Measurements from ENCODE around the gene PLEKHG7.
"Not testable (repeated sequence)": the region's sequence is repeated elsewhere in the genome, so short reads cannot be mapped to it uniquely, and the experiment has no call there.

The PLEKHG7 gene

DNA sequence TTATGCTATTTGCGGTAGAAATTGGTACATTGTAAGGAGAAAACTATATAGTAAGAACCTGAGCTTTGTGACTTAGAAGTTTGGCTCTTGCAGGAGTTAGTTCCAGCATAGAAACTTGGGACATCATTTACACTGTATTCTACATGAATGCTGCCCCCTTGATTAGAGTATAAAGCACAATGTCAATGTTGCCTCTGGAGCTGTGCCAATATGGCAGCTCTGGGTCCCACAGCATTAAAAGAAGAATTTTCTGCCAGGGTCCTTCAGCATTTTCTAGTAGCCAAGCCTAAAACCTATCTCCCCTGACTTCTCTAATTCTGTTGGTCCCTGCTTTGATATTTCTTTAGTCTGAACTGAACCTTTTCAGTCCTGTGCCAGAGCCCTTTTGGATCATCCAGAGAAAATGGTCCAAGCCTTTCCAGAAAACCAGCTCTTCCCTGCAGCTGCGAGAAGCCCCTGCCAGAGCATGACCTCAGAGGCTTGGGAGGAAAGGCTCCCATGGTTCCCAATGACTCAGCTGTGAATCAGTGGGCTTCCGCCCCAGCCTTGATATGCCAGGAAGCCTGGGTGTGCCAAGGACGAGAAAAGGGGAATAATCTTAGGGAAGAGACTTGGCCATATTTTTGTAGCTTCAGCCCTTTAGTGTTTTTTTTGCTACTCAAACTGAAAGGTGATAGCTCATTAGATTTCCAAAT is 43.2 kb downstream of the PLEKHG7 start:
- no peak for DNase-seq (ENCODE audit: low read depth in 2 of 2, low spot score in 1 of 2)

DNA sequence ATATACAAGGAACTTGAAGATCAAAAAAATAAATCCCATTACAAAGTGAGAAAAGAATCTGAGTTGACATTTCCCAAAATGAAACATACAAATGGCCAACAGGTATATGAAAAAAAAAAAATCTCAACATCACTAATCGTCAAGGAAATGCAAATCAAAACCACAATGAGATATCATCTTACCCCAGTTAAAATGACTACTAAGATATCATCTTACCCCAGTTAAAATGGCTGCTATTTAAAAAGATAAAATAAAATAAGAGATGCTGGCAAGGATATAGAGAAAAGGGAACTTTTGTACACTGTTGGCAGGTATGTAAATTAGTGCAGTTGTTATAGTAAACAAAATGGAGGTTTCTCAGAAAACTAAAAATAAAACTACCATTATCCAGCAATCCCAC is 44.4 kb downstream of the PLEKHG7 start:
- no peak for DNase-seq (ENCODE audit: low read depth in 2 of 2, low spot score in 1 of 2)

DNA sequence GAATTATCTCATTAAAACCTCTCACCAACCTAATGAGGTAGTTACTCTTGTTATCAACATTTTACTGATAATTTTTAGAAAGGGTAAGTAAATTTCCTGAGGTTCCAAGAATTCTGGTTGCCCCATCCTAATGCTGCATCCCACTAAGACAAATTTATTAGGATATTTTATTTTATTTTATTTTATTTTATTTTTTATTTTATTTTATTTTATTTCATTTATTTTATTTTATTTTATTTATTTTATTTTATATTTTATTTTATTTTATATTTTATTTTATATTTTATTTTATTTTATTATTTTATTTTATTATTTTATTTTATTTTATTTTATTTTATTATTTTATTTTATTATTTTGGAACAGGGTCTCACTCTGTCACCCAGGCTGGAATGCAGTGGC is 46.9 kb downstream of the PLEKHG7 start:
- DNase-seq (ENCODE audit: low read depth in 2 of 2, low spot score in 1 of 2): not testable (repeated sequence)

DNA sequence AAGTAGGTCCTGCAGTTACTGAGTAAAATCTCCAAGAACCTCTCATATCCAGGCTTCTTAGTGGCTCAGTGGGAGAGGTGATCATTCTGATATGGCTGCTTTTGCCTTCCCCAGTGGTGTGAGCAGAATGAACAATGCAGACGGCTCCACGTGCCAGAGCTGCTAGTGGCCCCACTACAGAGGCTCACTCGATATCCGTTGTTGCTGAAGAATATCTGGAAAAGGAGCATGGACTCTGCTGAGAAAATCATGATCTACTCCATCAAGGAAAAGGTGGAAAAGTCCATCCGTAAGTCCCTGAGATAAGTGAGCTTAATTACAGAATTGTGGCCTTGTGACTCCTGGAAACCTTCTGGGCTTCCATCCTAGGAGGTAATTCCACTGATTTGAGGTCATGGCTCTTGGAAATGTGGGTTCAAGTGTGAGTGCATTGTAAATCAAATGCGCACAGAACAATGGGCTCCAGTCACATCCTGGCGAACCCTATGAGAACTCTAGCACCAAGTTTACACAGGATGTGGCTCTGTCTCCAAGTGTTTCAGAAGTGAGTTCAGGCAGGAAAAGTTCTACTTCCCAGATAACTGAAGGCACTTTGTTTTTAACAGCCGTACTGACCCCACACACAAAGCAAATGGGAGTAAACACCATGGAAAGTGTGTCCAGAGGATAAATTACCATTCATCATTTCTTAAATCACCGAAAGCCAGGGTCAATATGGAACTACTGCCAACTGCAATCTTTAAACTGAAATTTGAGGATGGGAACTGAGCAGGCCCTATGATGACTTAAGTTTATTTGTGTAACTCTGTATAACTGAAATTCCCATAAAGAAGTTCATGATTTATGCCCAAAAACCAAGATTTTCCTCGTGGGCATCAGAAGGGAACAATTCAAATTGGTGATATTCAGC is 51.4 kb downstream of the PLEKHG7 start:
- no peak for DNase-seq (ENCODE audit: low read depth in 2 of 2, low spot score in 1 of 2)

DNA sequence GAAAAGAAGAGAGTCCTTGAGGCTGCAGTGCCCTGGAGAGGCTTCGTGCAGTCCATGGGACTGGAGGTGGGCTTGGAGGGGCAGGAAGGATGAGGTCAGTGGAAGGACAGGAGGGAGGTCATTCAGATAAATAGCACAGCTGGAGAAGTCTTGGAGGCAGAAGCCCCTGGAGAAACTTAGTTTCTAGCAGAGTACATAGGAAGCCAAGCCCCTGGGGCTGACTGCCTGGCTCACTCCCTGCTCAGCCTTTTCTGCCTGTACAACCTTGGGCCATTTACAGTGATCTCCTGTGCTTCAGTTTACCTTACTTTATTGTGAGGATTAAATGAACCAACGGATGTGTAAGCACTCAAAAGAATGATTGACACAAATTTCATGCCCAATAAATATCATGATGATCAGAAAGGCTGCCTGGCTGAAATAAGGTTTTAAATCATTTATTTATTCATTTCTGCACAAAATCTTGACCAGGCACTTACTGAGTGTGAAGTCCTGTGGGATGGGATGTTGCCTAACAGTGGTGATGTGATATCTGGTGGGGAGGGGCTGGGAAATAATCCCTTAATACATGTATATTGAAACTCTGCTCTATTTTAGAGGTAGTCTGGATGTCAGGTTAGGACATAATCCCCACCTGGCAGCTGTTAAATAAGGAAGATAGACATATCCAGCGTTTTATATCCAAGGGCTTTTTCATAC is 54.3 kb downstream of the PLEKHG7 start:
- no peak for DNase-seq (ENCODE audit: low read depth in 2 of 2, low spot score in 1 of 2)

- DNase-seq (ENCODE audit: low read depth in 2 of 2, low spot score in 1 of 2): no peak
These were observed 54.9 kb downstream of the PLEKHG7 start for GRCh38 chr12:92757597-92758121.

- no peak for DNase-seq (ENCODE audit: low read depth in 2 of 2, low spot score in 1 of 2)
These were observed 57.0 kb downstream of the PLEKHG7 start for GRCh38 chr12:92759634-92760268.

DNA sequence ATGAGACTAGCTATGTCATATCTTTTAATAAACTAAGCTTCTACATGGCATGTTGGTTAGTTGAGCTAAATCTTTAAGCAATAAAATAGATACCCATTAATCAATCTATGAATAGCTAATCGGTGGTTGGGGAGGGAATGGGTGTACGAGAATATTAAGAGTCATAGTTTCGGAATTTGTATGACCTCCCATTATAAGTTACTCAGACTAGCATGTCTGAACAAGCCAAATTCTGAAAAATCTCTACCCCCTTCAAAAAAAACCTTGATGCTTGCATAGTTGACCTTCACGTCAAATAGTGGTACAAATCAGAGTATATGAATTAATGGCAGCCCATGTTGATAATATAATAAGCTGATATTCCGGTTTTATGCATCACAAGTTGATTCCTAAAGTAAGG is 60.0 kb downstream of the PLEKHG7 start:
- no peak for DNase-seq (ENCODE audit: low read depth in 2 of 2, low spot score in 1 of 2)

DNA sequence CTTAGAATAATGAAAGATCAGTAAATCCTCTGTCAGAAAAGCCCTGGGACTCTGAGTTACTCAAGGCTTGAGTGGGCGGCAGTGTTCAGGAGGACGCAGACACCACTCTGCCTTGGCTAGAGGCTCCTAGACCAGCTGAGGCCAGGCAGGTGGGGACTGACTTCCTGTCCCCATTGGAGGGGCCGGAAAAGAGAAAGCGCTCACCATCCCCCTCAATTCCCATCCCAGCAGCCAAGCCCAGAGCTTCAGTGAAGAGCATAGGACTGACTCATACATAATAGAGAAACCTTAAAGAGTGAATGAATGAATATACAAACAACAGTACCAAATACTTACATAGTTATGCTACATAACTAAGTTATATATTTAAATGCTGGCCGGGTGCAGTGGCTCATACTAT is 62.0 kb downstream of the PLEKHG7 start:
- DNase-seq (ENCODE audit: low read depth in 2 of 2, low spot score in 1 of 2): no peak

GRCh38 chr12:92765871-92766270 is 63.1 kb downstream of the PLEKHG7 start:
- DNase-seq (ENCODE audit: low read depth in 2 of 2, low spot score in 1 of 2): no peak

- DNase-seq (ENCODE audit: low read depth in 2 of 2, low spot score in 1 of 2): no peak
These were observed 66.5 kb downstream of the PLEKHG7 start for GRCh38 chr12:92769124-92769901.

GRCh38 chr12:92771001-92771400 is 68.2 kb downstream of the PLEKHG7 start:
- no peak for DNase-seq (ENCODE audit: low read depth in 2 of 2, low spot score in 1 of 2)

DNA sequence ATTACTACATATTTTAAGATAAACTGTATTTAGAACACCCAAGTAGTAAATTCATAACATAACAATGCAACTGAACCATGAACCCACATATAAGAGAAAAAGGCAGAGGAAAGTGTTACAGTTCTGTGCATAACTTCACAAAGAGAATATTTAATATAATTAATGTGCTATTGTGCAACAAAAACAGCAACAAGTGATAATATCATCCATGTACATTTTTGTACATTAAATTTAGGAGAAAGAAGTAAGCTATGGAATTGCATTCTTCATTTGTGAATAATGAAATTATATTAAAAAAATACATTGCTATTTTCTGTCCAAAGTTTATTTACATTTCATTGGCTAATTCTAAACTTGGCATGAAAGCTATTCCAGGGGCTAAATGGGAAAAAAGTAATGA is 72.6 kb downstream of the PLEKHG7 start:
- DNase-seq (ENCODE audit: low read depth in 2 of 2, low spot score in 1 of 2): no peak

DNA sequence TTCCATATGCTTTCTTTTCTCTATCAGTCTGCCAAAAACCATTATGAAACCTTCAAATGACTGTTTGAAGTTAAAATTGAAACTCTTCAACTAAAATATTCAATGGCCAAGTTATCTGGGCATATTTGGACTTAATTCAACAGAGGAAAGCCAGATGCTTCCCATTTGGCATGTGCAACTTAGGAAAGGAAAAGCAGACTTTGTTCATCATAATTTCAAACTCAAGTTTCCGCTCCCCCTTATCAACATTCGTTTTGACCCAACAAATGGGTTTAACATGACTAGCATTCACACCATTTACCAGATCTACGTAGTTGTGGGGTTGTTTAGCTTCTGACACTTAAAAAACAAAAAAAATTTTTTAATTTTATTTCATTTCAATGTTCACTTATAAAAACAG is 75.7 kb downstream of the PLEKHG7 start:
- no peak for DNase-seq (ENCODE audit: low read depth in 2 of 2, low spot score in 1 of 2)

GRCh38 chr12:92779902-92780301 is 77.1 kb downstream of the PLEKHG7 start:
- DNase-seq (ENCODE audit: low read depth in 2 of 2, low spot score in 1 of 2): no peak

- no peak for DNase-seq (ENCODE audit: low read depth in 2 of 2, low spot score in 1 of 2)
These were observed 81.6 kb downstream of the PLEKHG7 start for GRCh38 chr12:92784356-92784755.

- DNase-seq (ENCODE audit: low read depth in 2 of 2, low spot score in 1 of 2): no peak
These were observed 82.2 kb downstream of the PLEKHG7 start for GRCh38 chr12:92784797-92785562.

DNA sequence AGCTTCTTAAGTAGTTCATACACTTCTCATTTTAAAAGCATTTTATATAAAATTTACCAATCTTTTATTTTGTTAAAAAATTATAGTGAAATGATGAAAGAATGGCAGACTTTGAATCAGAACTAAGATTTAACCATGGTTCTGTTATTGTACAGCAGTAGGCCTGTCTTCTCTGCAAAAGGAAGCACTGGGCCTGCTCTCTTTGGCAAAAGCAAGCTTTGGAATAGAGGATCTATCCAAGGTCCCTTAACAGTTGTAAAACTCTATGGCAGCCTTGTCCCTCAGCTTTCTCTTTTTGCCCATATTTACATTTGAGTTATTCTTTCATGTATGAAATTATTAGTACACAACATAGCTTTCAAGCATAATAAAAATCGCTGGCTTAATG is 82.8 kb downstream of the PLEKHG7 start:
- DNase-seq (ENCODE audit: low read depth in 2 of 2, low spot score in 1 of 2): no peak

DNA sequence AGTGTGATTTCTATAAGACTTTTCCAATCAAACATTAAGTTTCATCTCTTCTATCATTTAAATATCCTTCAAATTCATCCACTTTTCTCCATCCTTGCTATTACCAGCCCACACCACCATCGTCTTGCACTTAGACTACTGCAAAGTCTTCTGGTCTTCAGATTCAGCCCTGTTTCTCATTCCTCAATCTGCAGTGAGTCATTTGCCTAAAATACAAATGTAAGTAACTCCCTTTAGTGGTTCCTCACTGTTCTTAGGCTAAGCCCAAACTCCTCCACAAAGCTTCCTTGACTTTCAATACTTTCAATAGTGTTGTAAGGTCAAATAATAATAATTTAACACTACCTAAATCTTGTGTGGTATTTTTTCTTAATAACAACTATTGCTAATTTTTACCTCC is 83.3 kb downstream of the PLEKHG7 start:
- DNase-seq (ENCODE audit: low read depth in 2 of 2, low spot score in 1 of 2): no peak

DNA sequence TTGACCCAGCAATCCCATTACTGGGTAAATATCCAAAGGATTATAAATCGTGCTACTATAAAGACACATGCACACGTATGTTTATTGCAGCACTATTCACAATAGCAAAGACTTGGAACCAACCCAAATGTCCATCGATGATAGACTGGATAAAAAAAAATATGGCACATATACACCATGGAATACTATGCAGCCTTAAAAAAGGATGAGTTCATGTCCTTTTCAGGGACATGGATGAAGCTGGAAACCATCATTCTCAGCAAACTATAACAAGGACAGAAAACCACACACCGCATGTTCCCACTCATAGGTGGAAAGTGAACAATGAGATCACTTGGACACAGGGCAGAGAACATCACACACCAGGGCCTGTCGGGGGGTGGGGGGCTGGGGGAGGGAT is 91.6 kb downstream of the PLEKHG7 start:
- DNase-seq (ENCODE audit: low read depth in 2 of 2, low spot score in 1 of 2): not testable (repeated sequence)
